ENCODE measurements around the gene DCLRE1B.

Gene DCLRE1B

DNA sequence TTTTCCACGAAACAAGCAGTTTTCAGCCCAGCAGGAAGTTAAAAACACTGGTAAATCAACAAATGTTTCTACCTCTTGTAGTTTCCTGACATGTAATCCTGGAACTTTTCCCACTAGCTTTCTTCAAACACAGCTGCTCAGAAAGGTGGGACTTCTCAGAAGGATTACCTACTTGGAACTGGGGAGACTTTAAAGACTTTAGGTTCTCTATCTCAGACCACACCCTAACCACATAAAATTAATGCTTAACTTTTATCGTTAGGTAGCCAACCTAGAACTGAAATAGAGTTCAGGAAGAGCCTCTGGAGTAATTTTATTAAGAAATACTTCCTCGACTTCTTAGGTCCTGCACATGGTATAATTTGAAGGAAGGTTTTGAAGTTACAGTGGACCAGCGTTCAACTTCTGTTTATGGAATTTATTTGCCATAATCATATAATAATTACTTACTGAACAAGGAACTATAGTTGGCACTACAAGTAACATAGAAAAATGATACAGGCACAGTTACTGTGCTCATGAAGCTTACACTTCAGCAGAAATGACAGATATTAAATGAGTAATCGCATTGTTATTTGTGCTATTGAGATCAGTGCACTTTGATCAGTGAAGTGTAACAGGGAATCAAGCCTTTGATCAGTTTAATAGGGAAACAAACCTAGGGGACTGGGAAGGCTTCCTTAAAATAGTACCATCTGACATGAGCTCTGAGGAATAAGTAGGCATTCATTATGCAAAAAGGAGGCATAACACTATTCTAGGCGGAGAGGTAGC, 17.5 kb upstream of the DCLRE1B start, which contains the start of gene BCL2L15:
Gene BCL2L15 (minus strand): TSS at position 180 of the 774 bp plus-strand sequence. CDS start 206 bp downstream, outside the sequence.
- DNase-seq, result no peak

DNA sequence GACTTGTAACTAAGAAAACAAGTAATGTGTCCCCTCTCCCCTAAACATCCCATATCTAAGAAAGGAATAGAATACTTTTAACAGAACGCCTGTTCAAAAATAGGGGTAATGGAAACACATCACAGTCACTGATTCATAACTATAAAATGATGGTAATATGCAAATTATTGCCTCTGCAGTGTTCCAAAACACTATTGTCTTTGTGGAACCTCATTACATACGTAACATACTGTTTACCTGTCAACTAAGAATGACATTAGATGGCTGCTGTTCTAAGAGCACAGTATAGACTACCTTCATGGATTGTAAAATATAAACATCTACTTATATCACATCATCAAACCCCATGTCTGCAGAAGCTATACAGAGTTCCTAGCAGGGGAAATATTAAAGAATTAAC, 14.3 kb upstream of the DCLRE1B start:
- DNase-seq, result no peak

DNA sequence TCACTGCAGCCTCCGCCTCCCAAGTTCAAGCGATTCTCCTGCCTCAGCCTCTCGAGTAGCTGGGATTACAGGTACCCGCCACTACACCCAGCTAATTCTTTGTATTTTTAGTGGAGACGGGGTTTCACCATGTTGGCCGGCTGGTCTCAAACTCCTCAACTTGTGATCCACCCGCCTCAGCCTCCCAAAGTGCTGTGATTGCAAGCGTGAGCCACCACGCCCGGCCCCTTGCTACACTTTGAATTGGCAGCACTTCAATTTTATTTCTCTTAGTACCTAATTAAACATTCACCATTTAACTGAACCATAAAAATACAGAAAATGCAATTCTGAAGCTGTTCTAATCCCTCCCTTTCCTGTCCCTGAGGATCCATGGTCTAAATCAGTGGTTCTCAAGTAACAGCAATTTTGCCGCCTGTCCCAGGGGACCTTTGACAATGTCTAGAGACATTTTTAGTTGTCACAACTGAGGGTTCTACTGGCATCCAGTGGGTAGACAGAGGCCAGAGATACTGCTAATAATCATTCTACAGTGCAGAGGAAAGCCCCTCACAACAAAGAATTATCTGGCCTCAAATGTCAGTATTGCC, 13.4 kb upstream of the DCLRE1B start:
- no peak for DNase-seq

- DNase-seq, result no peak
Measured at GRCh38 chr1:113893267-113893666, 11.9 kb upstream of the DCLRE1B start.

- no peak for DNase-seq
Measured at GRCh38 chr1:113895098-113895497, 10.0 kb upstream of the DCLRE1B start.

- no peak for DNase-seq
Measured at GRCh38 chr1:113895961-113896360, 9.2 kb upstream of the DCLRE1B start.

DNA sequence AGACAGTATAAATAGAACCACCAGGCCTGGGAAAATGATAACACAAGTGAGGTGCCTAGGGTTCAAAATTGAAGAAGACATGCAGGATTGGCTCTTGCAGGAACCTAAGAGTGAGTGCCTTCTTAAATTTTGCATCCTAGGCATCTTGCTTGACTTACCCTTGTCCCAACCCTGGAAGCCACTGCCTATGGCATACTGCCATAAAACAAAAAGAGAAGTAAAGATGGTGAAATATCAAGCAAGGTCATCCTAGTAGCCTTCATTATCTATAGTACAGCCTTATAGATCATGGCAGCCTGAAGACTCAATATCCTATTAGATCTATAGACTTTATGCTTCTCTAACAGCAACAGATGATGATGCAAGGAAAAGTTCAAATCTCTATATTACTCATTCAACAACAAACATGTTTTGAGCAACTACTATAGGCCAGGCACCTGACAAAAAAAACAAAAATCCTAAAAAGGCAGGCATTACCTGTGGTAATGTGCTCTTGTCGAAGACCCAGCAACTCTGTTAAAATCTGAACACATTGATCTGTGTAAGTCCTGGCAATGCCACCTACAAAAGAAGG, 6.8 kb upstream of the DCLRE1B start:
- DNase-seq, result no peak

DNA sequence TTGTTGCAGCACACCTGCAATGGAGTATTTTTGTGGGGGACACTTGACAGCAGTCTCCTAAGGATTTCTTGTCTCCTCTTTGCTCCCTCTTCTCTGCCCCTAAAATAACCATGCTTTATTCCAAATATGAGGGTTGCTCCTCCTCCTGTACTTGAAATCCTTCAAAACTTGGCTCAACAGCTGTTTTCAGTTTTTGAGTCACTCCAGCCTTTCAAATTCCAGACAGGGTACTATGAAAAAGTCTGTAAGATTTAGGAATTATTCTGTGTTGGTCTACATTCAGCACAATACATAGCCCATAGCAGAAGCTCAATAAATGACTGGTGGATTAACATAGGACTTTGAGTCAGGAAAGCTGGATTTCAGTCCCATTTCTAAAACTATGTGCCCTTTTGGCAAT, 6.0 kb upstream of the DCLRE1B start:
- no peak for DNase-seq

- no peak for DNase-seq
Measured at GRCh38 chr1:113901191-113901590, 3.9 kb upstream of the DCLRE1B start.

DNA sequence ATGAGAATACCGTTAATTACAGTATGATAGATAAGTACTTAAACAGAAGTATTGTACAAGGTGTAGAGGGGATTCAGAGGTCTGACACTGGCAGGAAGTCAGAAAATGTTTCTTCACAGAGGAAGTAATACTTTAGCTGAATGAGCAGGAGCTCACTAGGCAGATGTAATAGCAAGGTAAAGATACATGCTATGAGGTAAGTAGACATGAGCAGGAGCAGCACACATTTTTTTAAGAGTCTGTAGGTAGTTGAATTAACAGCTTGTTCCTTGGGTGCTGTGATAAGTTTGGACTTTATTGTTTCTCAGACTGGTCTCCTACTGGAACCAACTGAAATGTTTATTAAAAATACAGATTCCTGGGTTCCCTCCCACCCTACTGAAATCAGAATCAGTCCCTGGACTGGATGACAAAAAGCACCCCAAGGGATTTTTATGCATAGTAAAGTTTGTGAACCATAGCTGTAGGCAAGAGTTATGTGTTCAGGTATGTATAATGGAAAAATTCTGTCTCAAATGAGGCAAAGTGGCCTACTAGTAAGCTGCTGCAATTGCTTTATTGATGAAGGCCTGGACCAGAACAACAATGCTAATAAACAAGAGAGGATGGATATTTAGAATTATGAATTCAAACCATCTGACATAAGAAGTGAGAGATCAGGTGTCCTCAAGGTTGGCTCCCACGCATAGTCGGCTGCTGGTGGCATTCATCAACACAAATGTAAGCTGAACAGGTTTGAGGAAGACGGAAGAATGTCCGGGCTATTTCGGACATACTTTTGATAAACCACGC, 1.4 kb upstream of the DCLRE1B start:
- DNase-seq, result no peak

GRCh38 chr1:113904293-113904673, 843 bp upstream of the DCLRE1B start:
- peak; percentile 88 for DNase-seq

- DNase-seq, result peak; percentile 47
Measured at GRCh38 chr1:113905435-113905861, 322 bp downstream of the DCLRE1B start.

GRCh38 chr1:113912594-113913311, 7.6 kb downstream of the DCLRE1B start:
- DNase-seq, result no peak

GRCh38 chr1:113913312-113913668, 8.2 kb downstream of the DCLRE1B start:
- DNase-seq, result no peak

- DNase-seq, result no peak
Measured at GRCh38 chr1:113913887-113914664, 8.9 kb downstream of the DCLRE1B start.

GRCh38 chr1:113916974-113917373, 11.8 kb downstream of the DCLRE1B start:
- DNase-seq, result no peak

GRCh38 chr1:113917400-113918082, 12.4 kb downstream of the DCLRE1B start:
- no peak for DNase-seq

DNA sequence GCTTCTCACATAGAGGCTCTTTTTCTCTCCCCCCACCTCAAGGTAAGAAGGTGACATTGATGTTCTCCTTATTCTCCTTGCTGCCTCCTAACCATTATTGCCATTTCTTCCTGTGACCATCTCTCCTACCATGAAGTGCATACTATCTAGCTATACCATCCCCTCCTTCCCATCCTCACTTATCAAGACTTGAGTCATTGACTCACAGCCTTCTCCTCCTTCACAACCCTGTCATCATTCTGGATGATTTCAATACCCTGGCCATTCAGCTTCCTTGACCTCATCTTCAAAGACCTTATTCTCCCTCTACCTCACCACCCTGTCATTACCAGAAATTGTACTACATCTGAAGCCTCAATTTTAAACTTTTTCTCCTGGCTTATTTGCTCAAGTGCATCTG, 13.1 kb downstream of the DCLRE1B start:
- no peak for DNase-seq

- no peak for DNase-seq
Measured at GRCh38 chr1:113922957-113923356, 17.8 kb downstream of the DCLRE1B start.

- no peak for DNase-seq
Measured at GRCh38 chr1:113924473-113924872, 19.3 kb downstream of the DCLRE1B start.

DNA sequence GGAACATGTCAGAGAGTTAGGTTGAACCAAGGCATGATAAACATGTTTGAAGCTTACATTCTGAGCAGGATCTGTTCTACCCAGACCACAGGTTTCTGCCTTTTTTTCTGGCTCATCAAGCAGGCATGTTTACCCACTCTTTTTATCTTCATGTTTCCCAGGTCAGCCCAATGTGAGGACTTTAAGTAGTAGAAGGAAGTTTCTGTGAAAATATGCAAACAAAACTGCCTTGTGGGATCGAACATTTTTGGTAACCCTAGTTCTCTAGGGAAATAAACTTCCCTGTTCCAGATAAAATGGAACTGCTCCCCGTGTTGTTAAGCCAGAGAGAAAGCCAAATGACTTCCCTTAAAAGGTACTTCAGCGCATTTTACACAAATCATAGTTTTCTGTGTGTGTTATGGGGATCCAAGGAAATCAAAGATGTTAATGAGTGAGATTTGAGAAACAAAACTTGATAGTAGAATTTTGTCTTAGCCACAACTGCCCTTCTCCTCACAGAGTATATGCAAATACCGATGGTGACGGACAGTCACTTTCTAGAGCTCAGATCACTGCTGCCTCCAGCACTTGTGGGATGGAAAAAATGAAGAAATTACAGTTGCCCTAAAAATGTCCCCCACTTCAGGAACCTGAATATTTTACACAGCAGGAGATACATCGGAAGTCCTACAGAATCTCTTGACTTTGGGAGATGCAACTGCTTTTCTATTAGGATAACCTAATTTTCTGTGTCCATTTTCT, 23.2 kb downstream of the DCLRE1B start:
- peak; percentile 47 for DNase-seq

All from NCI-H526 treated with DMSO at 0.1 percent for 48 hours (cell line).